PC-9 (cell line): ENCODE data around the gene CLCN6. TPM values are rescaled to one million over a fixed set of nuclear protein-coding genes. Genes with fewer than 3 reads are reported as not detected.

ENCODE experiments used
- BruUV-seq: library from RNA; stranded (reverse); fragments of 400-500 nt; replicated peaks from 2 replicates; lab custom pipeline; 2021; lab: Mats Ljungman, UMichigan
- CTCF ChIA-PET: fragments of 300-600 bp; sonication (Branson Sonifier 250); formaldehyde crosslinking; loops from one replicate; lab custom pipeline; 2022; ENCODE audit warnings: antibody characterized with exemption; lab: Charles Lee
- POLR2A ChIA-PET: fragments of 300-600 bp; sonication (Branson Sonifier 250); formaldehyde crosslinking; loops from one replicate; lab custom pipeline; 2022; ENCODE audit warnings: antibody characterized with exemption; ENCODE audit not compliant: unreplicated experiment; lab: Charles Lee
- DNase-seq, 2 experiments: peaks; one replicate each; pipeline versions ENCODE4 v3.0.0 to v3.0.0-alpha.2; 2015 to 2022; ENCODE audit warnings: mixed read lengths in 1 of 2
- H2AFZ ChIP-seq: fragments of 200-600 bp; sonication (generic); 2 replicates; pipeline ENCODE4 v1.8.1; 2017; ENCODE audit warnings: antibody characterized with exemption
- H3F3A ChIP-seq: fragments of 200-600 bp; sonication (generic); 2 replicates; pipeline ENCODE4 v1.8.1; 2017; ENCODE audit warnings: antibody characterized with exemption, mild to moderate bottlenecking, low read depth; ENCODE audit not compliant: insufficient read depth
- H3K27ac ChIP-seq: fragments of 200-600 bp; sonication (generic); 2 replicates; pipeline ENCODE4 v1.6.1; 2016; ENCODE audit warnings: mixed run types
- H3K27me3 ChIP-seq: fragments of 200-600 bp; sonication (generic); 2 replicates; pipeline ENCODE4 v1.6.1; 2016; ENCODE audit warnings: low read depth, mixed run types; ENCODE audit not compliant: insufficient read depth
- H3K36me3 ChIP-seq: fragments of 200-600 bp; sonication (generic); 2 replicates; pipeline ENCODE4 v1.6.1; 2016; ENCODE audit warnings: low read depth, mixed run types
- H3K4me1 ChIP-seq: fragments of 200-600 bp; sonication (generic); replicated peaks from 2 replicates; pipeline ENCODE4 v1.6.1; 2016; ENCODE audit warnings: mixed run types; ENCODE audit not compliant: insufficient read depth
- H3K4me2 ChIP-seq: fragments of 200-600 bp; sonication (generic); 2 replicates; pipeline ENCODE4 v1.6.1; 2017; ENCODE audit warnings: mixed run types
- H3K4me3 ChIP-seq: fragments of 200-600 bp; sonication (generic); 2 replicates; pipeline ENCODE4 v1.6.1; 2016; ENCODE audit warnings: mixed run types
- H3K79me2 ChIP-seq: fragments of 200-600 bp; sonication (generic); 2 replicates; pipeline ENCODE4 v1.6.1; 2017; ENCODE audit warnings: low read depth, mixed run types
- H3K9me2 ChIP-seq: fragments of 200-600 bp; sonication (generic); 2 replicates; pipeline ENCODE4 v1.8.1; 2017; ENCODE audit warnings: mild to moderate bottlenecking; ENCODE audit not compliant: insufficient read depth
- H3K9me3 ChIP-seq: fragments of 200-600 bp; sonication (generic); 2 replicates; pipeline ENCODE4 v1.8.1; 2016; ENCODE audit warnings: low read depth; ENCODE audit not compliant: insufficient read depth
- H4K20me1 ChIP-seq: fragments of 200-600 bp; sonication (generic); 2 replicates; pipeline ENCODE4 v1.8.1; 2017; ENCODE audit not compliant: insufficient read depth
- EZH2 ChIP-seq: fragments of 200-600 bp; sonication (generic); IDR thresholded peaks from 2 replicates; pipeline ENCODE4 v1.8.0; 2017; ENCODE audit warnings: antibody characterized with exemption, low read depth
- intact Hi-C: fragments of 100-400 bp; cut with micrococcal nuclease; formaldehyde crosslinking; loops from one replicate; pipeline ENCODE4 v1.10.0; 2022; ENCODE audit not compliant: unreplicated experiment
- total RNA-seq: library from RNA; stranded (reverse); gene quantifications from 2 replicates; pipeline ENCODE4 v1.2.3, GENCODE V29; 2021
- TF ChIP-seq, protein P1 (sequence below): fragments of 200-600 bp; sonication (generic); conservative IDR thresholded peaks from 2 replicates; pipeline ENCODE4 v1.6.1; 2017; ENCODE audit warnings: mixed run types, antibody characterized with exemption, mild to moderate bottlenecking, moderate library complexity

The CLCN6 gene
- total RNA-seq, 1 experiment from 2014 or later, result 16.7 TPM

DNA sequence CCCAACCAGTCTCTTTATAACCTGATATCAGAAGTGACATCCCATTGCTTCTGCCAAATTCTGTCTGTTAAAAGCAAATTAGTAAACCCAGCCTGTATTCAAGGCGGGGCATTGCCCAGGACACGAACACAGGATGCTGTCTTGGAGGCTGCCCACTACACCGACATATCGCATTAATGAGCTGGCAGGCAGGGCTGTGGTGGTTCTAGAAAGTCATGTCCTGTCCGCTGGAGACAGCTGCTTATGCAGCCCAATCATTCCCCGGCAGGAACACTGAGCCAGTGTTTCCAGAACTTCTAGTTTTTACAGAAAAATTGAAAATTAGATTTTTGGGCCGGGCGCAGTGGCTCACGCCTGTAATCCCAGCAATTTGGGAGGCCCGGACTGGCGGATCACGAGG, 24.7 kb upstream of the CLCN6 start:
- Histone ChIP-seq H3K36me3 (no peaks in the 10 kb centered on the region), H3F3A (no peaks in the 10 kb centered on the region), H3K27ac (no peak overlapping the region), H2AFZ (no peak overlapping the region), H3K4me2 (no peak overlapping the region), H3K27me3 (no peaks in the 10 kb centered on the region), H4K20me1 (no peaks in the 10 kb centered on the region), H3K4me3 (no peak overlapping the region), H3K4me1 (no peaks in the 10 kb centered on the region), H3K79me2 (no peaks in the 10 kb centered on the region), H3K9me3 (no peaks in the 10 kb centered on the region), H3K9me2 (no peaks in the 10 kb centered on the region)
- TF ChIP-seq, protein P1, sequence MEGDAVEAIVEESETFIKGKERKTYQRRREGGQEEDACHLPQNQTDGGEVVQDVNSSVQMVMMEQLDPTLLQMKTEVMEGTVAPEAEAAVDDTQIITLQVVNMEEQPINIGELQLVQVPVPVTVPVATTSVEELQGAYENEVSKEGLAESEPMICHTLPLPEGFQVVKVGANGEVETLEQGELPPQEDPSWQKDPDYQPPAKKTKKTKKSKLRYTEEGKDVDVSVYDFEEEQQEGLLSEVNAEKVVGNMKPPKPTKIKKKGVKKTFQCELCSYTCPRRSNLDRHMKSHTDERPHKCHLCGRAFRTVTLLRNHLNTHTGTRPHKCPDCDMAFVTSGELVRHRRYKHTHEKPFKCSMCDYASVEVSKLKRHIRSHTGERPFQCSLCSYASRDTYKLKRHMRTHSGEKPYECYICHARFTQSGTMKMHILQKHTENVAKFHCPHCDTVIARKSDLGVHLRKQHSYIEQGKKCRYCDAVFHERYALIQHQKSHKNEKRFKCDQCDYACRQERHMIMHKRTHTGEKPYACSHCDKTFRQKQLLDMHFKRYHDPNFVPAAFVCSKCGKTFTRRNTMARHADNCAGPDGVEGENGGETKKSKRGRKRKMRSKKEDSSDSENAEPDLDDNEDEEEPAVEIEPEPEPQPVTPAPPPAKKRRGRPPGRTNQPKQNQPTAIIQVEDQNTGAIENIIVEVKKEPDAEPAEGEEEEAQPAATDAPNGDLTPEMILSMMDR, result no peak
- no peak for TF ChIP-seq EZH2
- DNase-seq, result no peak
- no TSS peak for BruUV-seq
- intact Hi-C loops, result no loop called here
- CTCF ChIA-PET, result no interaction called here
- POLR2A ChIA-PET, result no interaction called here

DNA sequence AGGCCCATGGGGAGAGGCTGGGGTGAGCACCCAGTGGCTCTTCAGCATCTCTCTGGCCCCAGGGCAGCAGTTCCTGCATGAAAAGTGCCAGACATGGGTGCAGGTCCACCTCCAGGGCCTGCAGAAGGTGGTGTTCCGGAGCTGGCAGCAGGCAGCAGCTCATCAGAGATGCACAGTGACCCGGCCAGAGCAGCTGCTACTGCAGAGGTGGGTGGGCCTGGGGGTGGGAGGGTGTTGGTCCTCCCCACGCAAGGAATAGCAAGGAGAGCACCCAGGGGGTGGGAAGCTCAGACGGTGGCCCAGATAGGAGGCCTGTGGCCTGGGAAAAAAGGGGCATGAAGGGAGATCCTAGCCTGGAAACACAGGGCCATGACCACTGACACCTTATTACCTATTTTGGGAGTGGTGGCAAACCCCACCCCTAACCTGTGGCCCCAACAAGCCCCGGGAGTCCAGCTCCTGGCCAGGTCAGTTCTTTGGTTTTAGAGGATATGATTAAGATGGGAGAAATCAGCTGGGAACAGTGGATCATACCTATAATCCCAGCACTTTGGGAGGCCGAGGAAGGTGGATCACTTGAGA, 23.8 kb upstream of the CLCN6 start:
- Histone ChIP-seq H3K4me2 (no peak overlapping the region), H3F3A (no peaks in the 10 kb centered on the region), H3K79me2 (no peaks in the 10 kb centered on the region), H3K4me1 (no peaks in the 10 kb centered on the region), H3K27ac (no peak overlapping the region), H2AFZ (no peak overlapping the region), H3K4me3 (no peak overlapping the region), H3K9me2 (no peaks in the 10 kb centered on the region), H3K9me3 (no peaks in the 10 kb centered on the region), H3K27me3 (no peaks in the 10 kb centered on the region), H3K36me3 (no peaks in the 10 kb centered on the region), H4K20me1 (no peaks in the 10 kb centered on the region)
- ChIA-PET CTCF (interaction anchor here (1.0 kb wide), 1 partner anchor 118 kb away, joined by 6 read pairs; no protein-coding TSS in a partner anchor), POLR2A (interaction anchor here (0.6 kb wide), 2 partner anchors 25 to 45 kb away, joined by 4 to 14 read pairs; no protein-coding TSS in a partner anchor)
- TF ChIP-seq, protein P1, result no peak
- no peak for TF ChIP-seq EZH2
- DNase-seq, result no peak
- intact Hi-C loops, result no loop called here
- BruUV-seq, result no TSS peak

DNA sequence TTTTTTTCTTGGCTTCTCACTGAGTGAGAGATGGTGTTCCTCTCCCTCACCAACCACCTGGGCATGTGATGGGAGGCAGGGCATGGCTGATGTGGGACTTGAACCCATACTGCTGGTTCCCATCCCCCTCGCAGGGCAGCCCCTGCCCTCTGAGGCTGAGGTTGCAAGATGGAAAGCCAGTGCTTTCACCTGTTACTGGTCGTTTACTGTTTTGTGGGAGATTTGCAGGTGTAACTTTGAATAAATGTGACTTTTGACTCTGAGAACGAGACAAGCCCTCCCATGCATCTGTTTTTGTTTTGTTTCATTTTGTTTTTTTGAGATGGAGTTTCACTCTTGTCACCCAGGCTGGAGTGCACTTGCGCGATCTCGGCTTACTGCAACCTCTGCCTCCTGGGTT, 22.4 kb upstream of the CLCN6 start:
- TF ChIP-seq, protein P1, result no peak
- TF ChIP-seq EZH2, result no peak
- H3K79me2 ChIP-seq, result no peaks in the 10 kb centered on the region
- H3K9me3 ChIP-seq, result no peaks in the 10 kb centered on the region
- H2AFZ ChIP-seq, result no peak overlapping the region
- no peak overlapping the region for H3K4me3 ChIP-seq
- ChIA-PET POLR2A (no interaction called here), CTCF (no interaction called here)
- no peaks in the 10 kb centered on the region for H3K27me3 ChIP-seq
- intact Hi-C loops, result no loop called here
- no peak for DNase-seq
- no TSS peak for BruUV-seq
- H3K4me2 ChIP-seq, result no peak overlapping the region
- no peak overlapping the region for H3K27ac ChIP-seq
- no peaks in the 10 kb centered on the region for H4K20me1 ChIP-seq
- no peaks in the 10 kb centered on the region; the same call in 1 of the 2 replicates for H3K4me1 ChIP-seq
- H3F3A ChIP-seq, result no peaks in the 10 kb centered on the region
- no peaks in the 10 kb centered on the region for H3K9me2 ChIP-seq
- H3K36me3 ChIP-seq, result no peaks in the 10 kb centered on the region
